GM18520 (cell line): Measurements from ENCODE around the gene GEN1.

Source experiments
- ATAC-seq: cut with Tn5 transposase; IDR thresholded peaks from one replicate; pipeline ENCODE4 v1.9.1; 2021; ENCODE audit not compliant: unreplicated experiment

GEN1 gene

GRCh38 chr2:17753803-17754663, at the start of gene GEN1, which contains the start of gene SMC6:
TSS of gene GEN1 (plus strand) at chr2:17754138. CDS start at chr2:17759944, 5,806 bp downstream.
TSS of gene SMC6 (minus strand) at chr2:17753810. CDS start at chr2:17745946, 7,864 bp downstream.
- ATAC-seq: peak; percentile 61

- no peak for ATAC-seq
Observed at GRCh38 chr2:17706845-17707244, 47.1 kb upstream of the GEN1 start.

GRCh38 chr2:17708501-17708900, 45.4 kb upstream of the GEN1 start:
- no peak for ATAC-seq

GRCh38 chr2:17709897-17710296, 44.0 kb upstream of the GEN1 start:
- ATAC-seq: no peak

GRCh38 chr2:17710547-17711248, 43.2 kb upstream of the GEN1 start:
- no peak for ATAC-seq

- ATAC-seq: no peak
Observed at GRCh38 chr2:17713291-17713690, 40.6 kb upstream of the GEN1 start.

GRCh38 chr2:17717666-17718065, 36.3 kb upstream of the GEN1 start:
- ATAC-seq: no peak

- no peak for ATAC-seq
Observed at GRCh38 chr2:17718689-17719088, 35.2 kb upstream of the GEN1 start.

- no peak for ATAC-seq
Observed at GRCh38 chr2:17719562-17720371, 34.2 kb upstream of the GEN1 start.

GRCh38 chr2:17728210-17728609, 25.7 kb upstream of the GEN1 start:
- ATAC-seq: no peak

- ATAC-seq: no peak
Observed at GRCh38 chr2:17729880-17730279, 24.1 kb upstream of the GEN1 start.

- no peak for ATAC-seq
Observed at GRCh38 chr2:17733599-17733998, 20.3 kb upstream of the GEN1 start.

GRCh38 chr2:17735864-17736263, 18.1 kb upstream of the GEN1 start:
- ATAC-seq: no peak

- no peak for ATAC-seq
Observed at GRCh38 chr2:17736989-17737388, 16.9 kb upstream of the GEN1 start.

GRCh38 chr2:17740203-17740602, 13.7 kb upstream of the GEN1 start:
- ATAC-seq: no peak

GRCh38 chr2:17747684-17748452, 6.1 kb upstream of the GEN1 start:
- ATAC-seq: no peak

- no peak for ATAC-seq
Observed at GRCh38 chr2:17748745-17749144, 5.2 kb upstream of the GEN1 start.

- ATAC-seq: peak; percentile 16
Observed at GRCh38 chr2:17749753-17750438, 4.0 kb upstream of the GEN1 start.

- peak; percentile 10 for ATAC-seq
Observed at GRCh38 chr2:17752246-17752645, 1.7 kb upstream of the GEN1 start.
